Esophagus squamous epithelium (tissue), 5 donors: ENCODE data around the gene BPIFB3. TPM values are rescaled to one million over a fixed set of nuclear protein-coding genes. Genes with fewer than 3 reads are reported as not detected.

ENCODE experiments used
- DNase-seq: peaks from one replicate; lab custom pipeline; 2025; lab: John Stamatoyannopoulos, UW
- H3K27ac ChIP-seq, 4 donors: fragments of 200-600 bp; sonication (generic); one replicate each; pipeline ENCODE4 v1.5.1; 2016 to 2019; ENCODE audit warnings: mild to moderate bottlenecking in 1 of 4
- H3K27me3 ChIP-seq, 4 donors: fragments of 200-600 bp; sonication (generic); 1 replicate in 3 of 4; 2 replicates in 1 of 4; pipeline versions ENCODE4 v1.5.1 to v1.6.0; 2017 to 2021; ENCODE audit warnings: antibody characterized with exemption in 1 of 4
- H3K36me3 ChIP-seq, 3 donors: fragments of 200-600 bp; sonication (generic); one replicate each; pipeline ENCODE4 v1.5.1; 2016 to 2019
- H3K4me1 ChIP-seq, 3 donors: fragments of 200-600 bp; sonication (generic); one replicate each; pipeline ENCODE4 v1.5.1; 2017 to 2019
- H3K4me3 ChIP-seq, 4 donors: fragments of 200-600 bp; sonication (generic); 1 replicate in 3 of 4; 2 replicates in 1 of 4; pipeline ENCODE4 v1.5.1; 2016 to 2019; ENCODE audit warnings: mild to moderate bottlenecking in 2 of 4, moderate library complexity in 1 of 4
- H3K9me3 ChIP-seq, 3 donors: fragments of 200-600 bp; sonication (generic); one replicate each; pipeline ENCODE4 v1.5.1; 2016 to 2019
- POLR2A ChIP-seq, 4 donors: fragments of 450-650 bp; IDR thresholded peaks; one replicate each; pipeline ENCODE4 v1.6.1; 2017; ENCODE audit warnings: antibody characterized with exemption in 4 of 4, mild to moderate bottlenecking in 4 of 4, moderate library complexity in 3 of 4
- WGBS, 2 donors: methylation state at CpG; one replicate each; pipeline ENCODE4 v1.1.5; 2018; 5-methylcytosine and 5-hydroxymethylcytosine counted together
- intact Hi-C: fragments of 100-400 bp; cut with DNase I; formaldehyde crosslinking; loops from one replicate; pipeline ENCODE4 v1.15.0; 2022
- total RNA-seq, 4 donors: library from RNA; depleted of rRNA; stranded (reverse); fragments of >200 nt; gene quantifications; one replicate each; pipeline ENCODE4 v1.1.0, GENCODE V29; 2016
- TF ChIP-seq, protein P1 (sequence below), 6 experiments: fragments of 450-650 bp in 4 of 6; fragments of 200-600 bp in 2 of 6; sonication (generic) in 2 of 6; IDR thresholded peaks; one replicate each; pipeline ENCODE4 v1.5.1; 2016 to 2019; ENCODE audit warnings: antibody characterized with exemption in 6 of 6, mild to moderate bottlenecking in 4 of 6, moderate library complexity in 4 of 6
- donor health status: DM: yes; HTN: yes; CAD: no.

The BPIFB3 gene
- total RNA-seq, 4 donors from 2014 or later = not detected

DNA sequence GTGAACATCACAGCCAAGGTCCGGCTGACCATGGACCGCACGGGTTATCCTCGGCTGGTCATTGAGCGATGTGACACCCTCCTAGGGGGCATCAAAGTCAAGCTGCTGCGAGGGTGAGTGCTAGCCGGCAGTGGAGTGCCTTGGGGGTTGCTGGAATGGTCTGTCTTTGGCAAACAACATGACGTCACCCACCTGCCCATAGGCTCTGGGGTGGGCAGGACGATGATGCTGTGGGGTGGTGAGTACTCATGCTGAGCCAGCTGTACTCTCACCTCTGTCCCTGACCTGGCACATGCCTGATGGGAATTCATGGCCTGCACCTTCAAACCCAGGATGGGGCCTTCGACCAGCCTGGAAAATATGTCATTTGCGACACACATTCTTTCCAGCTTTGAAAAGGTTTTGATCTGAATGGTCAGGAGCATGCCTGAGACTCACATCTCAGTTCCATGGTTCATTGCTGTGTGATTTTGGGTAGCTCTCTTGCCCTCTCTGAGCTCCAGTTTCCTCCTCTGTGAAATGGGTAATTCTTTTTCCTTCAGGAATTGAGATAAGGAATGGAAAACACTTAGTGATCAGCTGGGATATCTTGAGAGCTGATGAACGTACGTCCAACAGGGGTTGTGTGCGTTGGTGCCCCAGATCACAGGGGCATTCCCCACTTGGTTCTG lies 32.5 kb downstream of the BPIFB3 start:
- DNase-seq = no peak
- H3K27me3 ChIP-seq = peaks cover 0 to 52% (median 0%) of the 10 kb centered on the region in 4 donors
- no peaks in the 10 kb centered on the region for H3K9me3 ChIP-seq
- 70 to 72% methylated on average over 7 to 9 of the region's 14 CpGs for WGBS, 2 donors
- H3K27ac ChIP-seq = no peak overlapping the region
- TF ChIP-seq, protein P1, sequence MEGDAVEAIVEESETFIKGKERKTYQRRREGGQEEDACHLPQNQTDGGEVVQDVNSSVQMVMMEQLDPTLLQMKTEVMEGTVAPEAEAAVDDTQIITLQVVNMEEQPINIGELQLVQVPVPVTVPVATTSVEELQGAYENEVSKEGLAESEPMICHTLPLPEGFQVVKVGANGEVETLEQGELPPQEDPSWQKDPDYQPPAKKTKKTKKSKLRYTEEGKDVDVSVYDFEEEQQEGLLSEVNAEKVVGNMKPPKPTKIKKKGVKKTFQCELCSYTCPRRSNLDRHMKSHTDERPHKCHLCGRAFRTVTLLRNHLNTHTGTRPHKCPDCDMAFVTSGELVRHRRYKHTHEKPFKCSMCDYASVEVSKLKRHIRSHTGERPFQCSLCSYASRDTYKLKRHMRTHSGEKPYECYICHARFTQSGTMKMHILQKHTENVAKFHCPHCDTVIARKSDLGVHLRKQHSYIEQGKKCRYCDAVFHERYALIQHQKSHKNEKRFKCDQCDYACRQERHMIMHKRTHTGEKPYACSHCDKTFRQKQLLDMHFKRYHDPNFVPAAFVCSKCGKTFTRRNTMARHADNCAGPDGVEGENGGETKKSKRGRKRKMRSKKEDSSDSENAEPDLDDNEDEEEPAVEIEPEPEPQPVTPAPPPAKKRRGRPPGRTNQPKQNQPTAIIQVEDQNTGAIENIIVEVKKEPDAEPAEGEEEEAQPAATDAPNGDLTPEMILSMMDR (IDR thresholded peaks at IDR 0.05) = no peak
- no peak for TF ChIP-seq POLR2A (IDR thresholded peaks at IDR 0.05)
- no peak overlapping the region for H3K4me3 ChIP-seq
- H3K36me3 ChIP-seq = no peaks in the 10 kb centered on the region
- H3K4me1 ChIP-seq = no peaks in the 10 kb centered on the region
- intact Hi-C loops = no loop called here

DNA sequence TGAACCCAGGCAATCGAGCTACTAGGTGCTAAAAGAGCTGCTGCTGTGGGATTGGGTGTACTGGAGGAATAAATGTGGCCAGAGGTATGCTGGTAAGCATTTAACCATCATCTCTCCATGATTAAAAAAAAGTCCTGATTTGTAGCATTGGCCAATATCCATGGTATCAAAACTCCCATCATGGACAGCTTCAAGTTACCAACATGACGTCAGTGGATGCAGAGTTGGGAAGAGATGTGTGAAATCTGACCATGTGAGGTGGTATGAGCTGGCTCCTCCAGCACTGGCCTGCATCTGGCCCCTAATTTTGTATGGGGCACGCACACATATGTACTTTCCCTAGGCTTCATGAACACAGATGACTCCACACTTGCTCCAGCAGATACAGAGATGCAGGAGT lies 37.4 kb downstream of the BPIFB3 start:
- intact Hi-C loops = loop anchor here (10.0 kb wide), 1 partner anchor 186 kb away; no protein-coding TSS in a partner anchor
- Histone ChIP-seq H3K9me3 (no peaks in the 10 kb centered on the region), H3K36me3 (no peaks in the 10 kb centered on the region), H3K27ac (no peak overlapping the region), H3K4me3 (no peak overlapping the region), H3K27me3 (peaks cover 0 to 19% (median 0%) of the 10 kb centered on the region in 4 donors), H3K4me1 (no peaks in the 10 kb centered on the region)
- DNase-seq = no peak
- TF ChIP-seq, protein P1 (IDR thresholded peaks at IDR 0.05) = no peak
- no peak for TF ChIP-seq POLR2A (IDR thresholded peaks at IDR 0.05)
- 56 to 83% methylated on average over 2 to 3 of the region's 3 CpGs for WGBS, 2 donors

GRCh38 chr20:33091693-33092092 lies 38.0 kb downstream of the BPIFB3 start:
- WGBS, 2 donors = 83 to 86% methylated on average over 3 of the region's 3 CpGs
- intact Hi-C loops = loop anchor here (10.0 kb wide), 1 partner anchor 187 kb away; no protein-coding TSS in a partner anchor
- Histone ChIP-seq H3K36me3 (no peaks in the 10 kb centered on the region), H3K9me3 (no peaks in the 10 kb centered on the region), H3K27ac (no peak overlapping the region), H3K27me3 (peaks cover 0 to 19% (median 0%) of the 10 kb centered on the region in 4 donors), H3K4me3 (no peak overlapping the region), H3K4me1 (no peaks in the 10 kb centered on the region)
- TF ChIP-seq, protein P1 (IDR thresholded peaks at IDR 0.05) = no peak
- TF ChIP-seq POLR2A (IDR thresholded peaks at IDR 0.05) = no peak
- no peak for DNase-seq

DNA sequence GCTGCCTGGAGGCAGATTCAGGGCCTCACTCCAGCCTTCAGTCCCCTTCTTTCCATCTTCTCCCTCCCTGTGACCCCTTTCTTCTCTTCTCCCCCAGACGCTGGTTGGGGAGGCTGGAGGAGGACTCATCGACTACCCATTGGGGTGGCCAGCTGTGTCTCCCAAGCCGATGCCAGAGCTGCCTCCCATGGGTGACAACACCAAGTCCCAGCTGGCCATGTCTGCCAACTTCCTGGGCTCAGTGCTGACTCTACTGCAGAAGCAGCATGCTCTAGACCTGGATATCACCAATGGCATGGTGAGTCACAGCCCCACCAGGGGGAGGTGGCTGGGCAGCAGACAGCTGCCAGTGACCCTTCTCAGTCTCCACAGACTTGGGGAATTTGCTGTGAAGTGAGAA lies 38.7 kb downstream of the BPIFB3 start:
- no peak for DNase-seq
- 93 to 100% methylated on average over 2 to 3 of the region's 3 CpGs for WGBS, 2 donors
- Histone ChIP-seq H3K36me3 (no peaks in the 10 kb centered on the region), H3K4me1 (no peaks in the 10 kb centered on the region), H3K9me3 (no peaks in the 10 kb centered on the region), H3K27ac (no peak overlapping the region), H3K27me3 (peaks cover 0 to 19% (median 0%) of the 10 kb centered on the region in 4 donors), H3K4me3 (no peak overlapping the region)
- intact Hi-C loops = loop anchor here (10.0 kb wide), 1 partner anchor 188 kb away; no protein-coding TSS in a partner anchor
- no peak for TF ChIP-seq POLR2A (IDR thresholded peaks at IDR 0.05)
- TF ChIP-seq, protein P1 (IDR thresholded peaks at IDR 0.05) = no peak

DNA sequence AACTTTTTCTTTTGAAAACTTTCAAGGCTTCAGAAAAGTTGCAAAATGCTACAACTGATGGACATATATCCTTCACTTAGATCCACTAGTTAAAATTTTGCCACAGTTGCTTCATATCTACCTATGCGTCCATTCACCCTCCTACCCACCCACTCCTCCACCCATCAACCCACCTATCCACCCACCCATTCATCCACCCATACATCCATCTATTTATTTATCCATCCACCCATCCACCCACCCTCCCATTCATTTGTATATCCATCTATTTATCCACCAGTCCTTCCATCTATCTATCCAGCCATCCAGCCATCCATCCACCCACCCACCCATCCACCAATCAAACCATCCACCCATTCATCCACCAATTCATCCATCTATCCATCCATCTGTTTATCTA lies 39.4 kb downstream of the BPIFB3 start:
- 67 to 81% methylated on average over 1 of the region's 1 CpG for WGBS, 2 donors

More for the DNA sequence above, 39.4 kb downstream of the BPIFB3 start:
- no peak for TF ChIP-seq POLR2A (IDR thresholded peaks at IDR 0.05)
- TF ChIP-seq, protein P1 (IDR thresholded peaks at IDR 0.05) = no peak
- no peak for DNase-seq
- H3K36me3 ChIP-seq = no peaks in the 10 kb centered on the region
- H3K4me3 ChIP-seq = no peak overlapping the region
- intact Hi-C loops = loop anchor here (10.0 kb wide), 1 partner anchor 188 kb away; no protein-coding TSS in a partner anchor
- H3K27ac ChIP-seq = no peak overlapping the region
- no peaks in the 10 kb centered on the region for H3K4me1 ChIP-seq
- H3K27me3 ChIP-seq = peaks cover 0 to 19% (median 0%) of the 10 kb centered on the region in 4 donors
- H3K9me3 ChIP-seq = no peaks in the 10 kb centered on the region
